Activated T-cell treated with anti-CD3 and anti-CD28 coated beads, Interleukin-2, amount 50 U/mL, for 24 hours (primary cell): ENCODE results near the gene FBRSL1.

Experiments
- DNase-seq: peaks from one replicate; pipeline ENCODE4 v3.0.0-alpha.2; 2020
- H3K27ac Mint-ChIP-seq: 2 replicates; pipeline ENCODE4 v1.8.0; 2020; ENCODE audit warnings: mild to moderate bottlenecking, mixed read lengths
- H3K27me3 Mint-ChIP-seq: 2 replicates; pipeline ENCODE4 v1.8.0; 2020; ENCODE audit warnings: mixed read lengths
- H3K36me3 Mint-ChIP-seq: 2 replicates; pipeline ENCODE4 v1.8.0; 2020; ENCODE audit warnings: low read depth, mixed read lengths
- H3K4me1 Mint-ChIP-seq: 2 replicates; pipeline ENCODE4 v1.8.0; 2020; ENCODE audit warnings: low read depth, mixed read lengths
- H3K4me3 Mint-ChIP-seq: 2 replicates; pipeline ENCODE4 v1.8.0; 2020; ENCODE audit warnings: mild to moderate bottlenecking, moderate library complexity, mixed read lengths
- H3K9me3 Mint-ChIP-seq: 2 replicates; pipeline ENCODE4 v1.8.0; 2020; ENCODE audit warnings: mixed read lengths

Gene FBRSL1

DNA sequence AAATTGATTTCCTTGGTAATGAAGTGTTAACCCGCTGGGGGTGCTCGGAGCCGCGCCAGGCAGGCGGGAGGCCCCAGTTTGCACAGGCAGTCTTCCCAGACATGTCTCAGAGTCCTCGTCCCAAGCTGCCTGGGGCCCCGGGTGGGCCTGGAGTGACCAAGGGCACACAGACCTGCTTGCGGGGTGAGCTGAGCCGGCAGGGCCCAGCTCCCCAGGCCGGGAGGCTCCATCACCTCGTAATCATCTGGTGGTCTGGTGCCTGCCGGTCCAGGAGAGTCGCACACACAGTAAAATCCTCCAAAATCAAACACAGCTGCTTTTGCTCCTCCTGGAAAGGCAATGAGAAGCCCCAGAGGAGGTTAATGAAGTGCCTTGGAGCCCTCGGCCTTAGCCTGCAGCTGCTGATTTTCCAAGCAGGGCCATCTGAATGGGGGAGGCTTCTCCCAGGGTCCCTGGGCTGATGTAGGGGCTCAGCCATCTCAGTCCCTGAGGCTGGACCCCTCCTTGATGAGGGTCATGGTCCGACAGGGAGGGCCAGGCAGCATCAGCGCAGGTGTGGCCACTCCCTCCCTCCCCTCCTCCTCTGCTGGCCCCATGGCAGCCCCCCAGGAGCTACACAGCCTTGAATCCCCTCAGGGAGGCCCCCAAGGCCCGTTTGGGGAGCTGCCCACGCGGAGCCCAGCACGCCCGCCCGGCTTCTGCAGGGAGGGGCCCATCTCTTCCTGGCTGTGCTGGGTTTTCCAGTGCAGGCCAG is 39.4 kb upstream of the FBRSL1 start:
- Mint-ChIP-seq H3K4me1 (peaks cover 30% of the 10 kb centered on the region), H3K27me3 (no peaks in the 10 kb centered on the region), H3K4me3 (no peak overlapping the region), H3K36me3 (no peaks in the 10 kb centered on the region), H3K27ac (no peak overlapping the region), H3K9me3 (no peaks in the 10 kb centered on the region)
- DNase-seq, result no peak

GRCh38 chr12:132451172-132451835 is 38.6 kb upstream of the FBRSL1 start:
- no peak overlapping the region for H3K27ac Mint-ChIP-seq
- H3K27me3 Mint-ChIP-seq, result no peaks in the 10 kb centered on the region
- no peak for DNase-seq

GRCh38 chr12:132451836-132452195 is 38.1 kb upstream of the FBRSL1 start:
- H3K27ac Mint-ChIP-seq, result no peak overlapping the region
- H3K4me3 Mint-ChIP-seq, result no peak overlapping the region
- H3K9me3 Mint-ChIP-seq, result no peaks in the 10 kb centered on the region
- DNase-seq, result no peak
- H3K4me1 Mint-ChIP-seq, result peaks cover 19% of the 10 kb centered on the region
- H3K36me3 Mint-ChIP-seq, result no peaks in the 10 kb centered on the region
- H3K27me3 Mint-ChIP-seq, result no peaks in the 10 kb centered on the region

More at GRCh38 chr12:132451172-132451835, 38.6 kb upstream of the FBRSL1 start:
- H3K4me1 Mint-ChIP-seq, result peaks cover 23% of the 10 kb centered on the region
- no peak overlapping the region for H3K4me3 Mint-ChIP-seq
- H3K9me3 Mint-ChIP-seq, result no peaks in the 10 kb centered on the region
- H3K36me3 Mint-ChIP-seq, result no peaks in the 10 kb centered on the region

GRCh38 chr12:132452596-132453350 is 37.2 kb upstream of the FBRSL1 start:
- no peak for DNase-seq
- Mint-ChIP-seq H3K27ac (no peak overlapping the region), H3K27me3 (no peaks in the 10 kb centered on the region), H3K9me3 (no peaks in the 10 kb centered on the region), H3K4me1 (peaks cover 16% of the 10 kb centered on the region), H3K4me3 (no peak overlapping the region), H3K36me3 (no peaks in the 10 kb centered on the region)

- no peak overlapping the region for H3K4me3 Mint-ChIP-seq
- no peaks in the 10 kb centered on the region for H3K9me3 Mint-ChIP-seq
- no peaks in the 10 kb centered on the region for H3K36me3 Mint-ChIP-seq
- DNase-seq, result no peak
- H3K27me3 Mint-ChIP-seq, result no peaks in the 10 kb centered on the region
- no peak overlapping the region for H3K27ac Mint-ChIP-seq
- peaks cover 13% of the 10 kb centered on the region for H3K4me1 Mint-ChIP-seq
These were observed 36.4 kb upstream of the FBRSL1 start for GRCh38 chr12:132453361-132454192.

GRCh38 chr12:132454193-132454932 is 35.6 kb upstream of the FBRSL1 start:
- H3K4me1 Mint-ChIP-seq, result peaks cover 13% of the 10 kb centered on the region
- no peaks in the 10 kb centered on the region for H3K36me3 Mint-ChIP-seq
- H3K27ac Mint-ChIP-seq, result no peak overlapping the region
- no peak for DNase-seq
- no peaks in the 10 kb centered on the region for H3K27me3 Mint-ChIP-seq
- no peaks in the 10 kb centered on the region for H3K9me3 Mint-ChIP-seq
- no peak overlapping the region for H3K4me3 Mint-ChIP-seq

- H3K4me3 Mint-ChIP-seq, result no peak overlapping the region
- H3K9me3 Mint-ChIP-seq, result no peaks in the 10 kb centered on the region
- H3K4me1 Mint-ChIP-seq, result peaks cover 8% of the 10 kb centered on the region
- H3K27me3 Mint-ChIP-seq, result no peaks in the 10 kb centered on the region
- H3K36me3 Mint-ChIP-seq, result no peaks in the 10 kb centered on the region
- H3K27ac Mint-ChIP-seq, result no peak overlapping the region
- DNase-seq, result no peak
These were observed 35.0 kb upstream of the FBRSL1 start for GRCh38 chr12:132454933-132455418.

- Mint-ChIP-seq H3K4me3 (no peak overlapping the region), H3K4me1 (peaks cover 5% of the 10 kb centered on the region), H3K27ac (no peak overlapping the region), H3K27me3 (no peaks in the 10 kb centered on the region), H3K36me3 (no peaks in the 10 kb centered on the region), H3K9me3 (no peaks in the 10 kb centered on the region)
- no peak for DNase-seq
These were observed 34.4 kb upstream of the FBRSL1 start for GRCh38 chr12:132455565-132455964.

- Mint-ChIP-seq H3K4me3 (no peak overlapping the region), H3K4me1 (peaks cover 5% of the 10 kb centered on the region), H3K27me3 (no peaks in the 10 kb centered on the region), H3K9me3 (no peaks in the 10 kb centered on the region), H3K36me3 (no peaks in the 10 kb centered on the region), H3K27ac (no peak overlapping the region)
- DNase-seq, result no peak
These were observed 33.6 kb upstream of the FBRSL1 start for GRCh38 chr12:132456186-132456943.

DNA sequence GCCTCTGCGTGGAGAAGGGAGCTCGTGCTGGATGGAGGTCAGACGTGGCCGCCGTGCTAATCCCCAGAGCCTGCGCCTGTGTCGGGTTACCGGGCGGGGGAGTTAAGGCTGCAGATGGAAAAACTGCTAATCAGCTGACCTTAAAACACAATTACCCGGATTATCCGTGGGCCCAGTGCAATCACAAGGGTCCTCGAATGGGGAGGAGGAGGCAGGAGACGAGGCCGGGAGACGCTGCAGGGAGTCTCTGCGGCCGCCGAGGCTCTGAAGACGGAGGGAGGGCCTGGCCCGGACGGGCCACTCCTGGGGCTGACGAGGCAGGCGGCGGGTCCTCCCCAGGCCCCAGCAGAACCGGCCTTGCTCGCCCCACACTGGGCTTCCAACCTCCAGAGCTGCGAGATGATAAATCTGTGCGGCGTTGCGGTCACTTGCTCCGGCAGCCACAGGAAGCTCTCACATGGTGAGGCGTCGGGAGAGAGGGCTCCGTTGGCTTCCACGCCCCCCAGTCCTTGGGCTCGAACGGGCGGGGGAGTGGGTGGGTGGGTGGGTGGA is 32.9 kb upstream of the FBRSL1 start:
- Mint-ChIP-seq H3K4me1 (peaks cover 3% of the 10 kb centered on the region), H3K27me3 (no peaks in the 10 kb centered on the region), H3K4me3 (no peak overlapping the region), H3K27ac (no peak overlapping the region), H3K9me3 (no peaks in the 10 kb centered on the region), H3K36me3 (no peaks in the 10 kb centered on the region)
- DNase-seq, result no peak

DNA sequence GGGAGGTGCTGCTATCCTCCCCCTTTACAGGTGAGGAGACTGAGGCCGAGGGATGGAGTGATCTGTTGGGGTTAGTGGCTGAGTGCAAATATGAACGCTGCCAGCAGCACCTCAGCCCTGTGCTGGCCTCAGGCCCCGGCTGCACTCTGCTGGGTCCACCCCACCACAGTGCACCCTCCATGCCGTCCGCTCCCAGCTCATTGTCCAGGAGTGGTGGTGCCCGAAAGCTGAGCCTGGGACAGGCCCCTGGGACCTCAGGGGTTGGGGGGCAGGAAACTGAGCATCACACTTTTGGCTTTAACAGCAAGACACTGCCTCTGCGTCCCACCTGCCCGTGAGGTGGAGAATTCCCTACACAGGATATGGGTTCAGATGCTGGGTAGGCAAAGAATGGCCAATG is 31.5 kb upstream of the FBRSL1 start:
- DNase-seq, result no peak
- Mint-ChIP-seq H3K36me3 (no peaks in the 10 kb centered on the region), H3K4me1 (peaks cover 3% of the 10 kb centered on the region), H3K27me3 (no peaks in the 10 kb centered on the region), H3K4me3 (no peak overlapping the region), H3K27ac (no peak overlapping the region), H3K9me3 (no peaks in the 10 kb centered on the region)

- H3K9me3 Mint-ChIP-seq, result no peaks in the 10 kb centered on the region
- no peaks in the 10 kb centered on the region for H3K36me3 Mint-ChIP-seq
- H3K4me1 Mint-ChIP-seq, result peaks cover 3% of the 10 kb centered on the region
- no peak overlapping the region for H3K4me3 Mint-ChIP-seq
- H3K27ac Mint-ChIP-seq, result no peak overlapping the region
- H3K27me3 Mint-ChIP-seq, result no peaks in the 10 kb centered on the region
- no peak for DNase-seq
These were observed 30.9 kb upstream of the FBRSL1 start for GRCh38 chr12:132458846-132459641.
